ENCODE measurements around the gene WDR64.
A peak's percentile ranks its signal among the peaks of the same experiment; 100 is the strongest.

WDR64 gene

GRCh38 chr1:241844593-241844992 lies 192.5 kb downstream of the WDR64 start:
- DNase-seq = no peak

DNA sequence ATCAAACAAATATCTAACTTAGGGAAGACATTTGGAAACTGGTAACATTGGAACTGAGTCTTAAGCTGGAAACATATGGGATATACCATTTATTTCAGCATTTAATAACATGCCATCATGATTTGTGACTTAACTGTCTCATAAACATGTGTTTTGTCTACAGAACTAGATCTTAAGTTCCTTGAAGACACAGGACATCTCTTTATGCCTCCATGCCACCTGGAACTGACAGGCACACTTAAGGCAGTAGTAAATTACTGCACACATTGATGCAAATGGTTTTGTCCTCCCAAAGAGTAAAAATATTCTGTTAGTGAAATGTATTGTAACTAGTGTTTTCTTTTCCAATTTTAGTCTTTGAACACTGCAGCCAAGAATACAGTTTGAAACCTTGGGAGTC lies 194.3 kb downstream of the WDR64 start:
- DNase-seq = no peak

DNA sequence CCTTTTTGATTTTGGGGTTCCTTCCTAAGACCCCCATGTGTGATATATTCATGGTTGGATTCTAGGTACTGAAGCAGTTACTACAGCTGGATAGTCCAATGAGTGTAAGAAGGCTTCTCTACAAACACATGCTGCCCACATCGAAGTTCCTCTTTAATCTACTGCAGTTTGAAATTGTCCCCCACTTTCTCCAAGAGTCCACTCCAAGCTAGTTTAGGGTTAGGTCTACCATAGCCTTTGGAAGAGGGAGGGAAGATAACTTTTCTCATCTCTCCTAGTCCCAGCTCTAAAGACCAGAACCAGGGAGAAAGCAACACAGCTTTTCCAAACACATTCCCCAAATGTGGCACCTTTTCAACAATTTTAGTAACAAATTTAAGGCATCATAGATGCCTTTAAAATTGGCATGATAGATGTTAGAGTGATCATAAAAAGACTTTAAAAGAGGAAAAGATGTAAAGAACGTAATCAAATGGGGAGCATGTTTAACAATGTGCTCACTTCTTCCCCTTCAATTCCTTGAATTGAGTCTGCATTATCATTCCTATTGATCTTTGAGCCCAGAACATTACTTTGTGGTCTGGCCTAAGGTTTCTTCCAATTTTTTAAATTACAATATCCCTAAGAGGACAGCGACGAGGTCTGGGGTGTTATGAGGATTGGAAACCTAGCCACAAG lies 194.9 kb downstream of the WDR64 start:
- DNase-seq = no peak

DNA sequence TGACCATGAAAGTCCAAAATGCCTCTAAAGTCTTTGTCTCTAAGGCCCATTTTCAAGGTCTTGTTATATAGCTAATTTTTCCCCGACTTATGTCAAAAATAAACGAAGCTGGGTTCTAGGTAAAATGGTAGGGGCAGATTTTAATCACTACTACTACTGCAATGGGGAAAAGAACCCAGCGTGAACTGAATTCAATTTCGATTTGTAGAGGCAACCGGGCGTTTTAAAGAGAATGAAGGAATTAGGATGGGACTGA lies 195.4 kb downstream of the WDR64 start:
- DNase-seq = no peak

DNA sequence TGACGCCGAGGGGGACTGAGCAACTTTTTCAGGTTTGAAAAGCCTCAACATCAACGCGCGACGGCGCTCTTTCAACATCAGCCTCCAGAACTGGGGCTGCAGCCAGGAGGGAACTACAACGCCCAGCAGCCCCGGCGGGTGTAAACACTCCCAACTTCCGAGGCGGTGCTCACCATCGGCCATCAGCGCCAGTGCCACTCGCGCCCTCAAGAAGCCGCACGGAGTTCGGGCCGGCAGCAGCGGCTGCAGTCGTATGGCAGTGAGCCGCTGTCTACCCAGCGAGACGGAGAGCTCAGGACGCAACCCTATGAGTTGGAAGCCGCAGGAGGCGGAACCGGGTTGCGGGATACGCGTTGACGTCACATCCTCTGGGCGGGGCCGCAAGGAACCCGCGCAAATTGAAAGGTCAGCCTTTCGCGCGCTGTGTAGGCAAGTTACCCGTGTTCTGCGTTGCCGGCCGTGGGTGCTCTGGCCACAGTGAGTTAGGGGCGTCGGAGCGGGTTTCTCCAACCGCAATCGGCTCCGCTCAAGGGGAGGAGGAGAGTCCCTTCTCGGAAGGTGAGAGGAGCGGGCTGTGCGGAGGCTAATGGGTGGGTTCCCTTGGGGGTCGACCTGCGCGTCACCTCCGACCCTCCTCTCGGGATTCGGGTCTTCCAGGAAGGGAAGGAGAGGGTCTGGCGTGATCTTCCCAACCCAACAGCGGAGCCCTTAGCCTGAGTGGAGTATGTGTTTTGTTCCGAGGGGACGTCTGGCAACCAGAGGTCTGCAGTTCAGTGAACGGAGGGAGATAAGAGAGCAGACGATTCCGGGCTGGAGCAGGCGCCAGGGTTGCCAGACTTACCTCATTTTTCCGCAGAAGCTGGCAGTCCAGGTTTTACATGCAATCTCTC lies 196.0 kb downstream of the WDR64 start, which contains the start of gene EXO1:
Gene EXO1, plus strand, starts transcription at position 409 of the 890 bp plus-strand sequence. CDS start 2,222 bp downstream, outside the sequence.
- peak; percentile 97 for DNase-seq

DNA sequence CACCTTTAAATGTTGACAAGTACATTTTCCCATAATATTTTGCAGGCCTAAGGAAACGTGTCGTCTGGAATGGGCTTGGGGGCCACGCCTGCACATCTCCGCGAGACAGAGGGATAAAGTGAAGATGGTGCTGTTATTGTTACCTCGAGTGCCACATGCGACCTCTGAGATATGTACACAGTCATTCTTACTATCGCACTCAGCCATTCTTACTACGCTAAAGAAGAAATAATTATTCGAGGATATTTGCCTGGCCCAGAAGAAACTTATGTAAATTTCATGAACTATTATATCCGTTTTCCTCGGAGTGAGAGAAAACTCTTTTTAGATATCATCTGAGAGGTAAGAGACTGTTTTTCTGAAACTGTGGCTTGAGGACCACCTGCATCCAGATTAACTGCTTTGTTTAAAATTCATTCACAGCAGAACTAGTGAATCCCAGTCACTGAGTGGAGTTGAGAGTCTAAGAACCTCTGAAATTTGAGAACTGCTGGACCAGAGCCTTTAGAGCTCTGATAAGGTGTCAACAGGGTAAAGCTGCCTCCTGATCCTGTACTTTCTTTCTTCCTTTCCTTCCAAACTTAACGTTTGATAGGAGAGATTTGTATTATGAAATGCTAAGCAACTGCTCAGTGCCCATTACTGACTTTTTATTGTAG lies 196.7 kb downstream of the WDR64 start:
- DNase-seq = no peak

GRCh38 chr1:241849345-241849695 lies 197.2 kb downstream of the WDR64 start:
- no peak for DNase-seq

Data from GOT3 (cell line).